ENCODE results near the gene HMHB1.

DNA sequence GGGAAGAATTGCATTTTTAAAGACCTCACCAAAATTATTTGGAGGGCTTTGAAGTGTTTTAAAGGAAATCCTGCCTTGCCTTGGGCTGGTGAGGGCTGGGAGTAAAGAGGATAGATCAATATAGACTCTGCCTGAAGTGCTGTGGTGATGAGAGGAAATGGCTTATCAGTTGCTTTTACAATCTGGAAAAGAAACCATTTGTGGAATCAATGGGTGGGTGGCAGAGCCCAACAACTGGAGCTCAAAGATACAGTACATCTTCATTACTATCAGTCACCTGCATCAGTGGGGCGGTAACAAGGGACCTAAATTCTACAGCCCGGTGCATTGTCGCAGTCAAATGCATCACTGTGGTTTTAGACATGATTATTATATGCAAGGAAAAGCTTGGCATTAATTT is 41.5 kb upstream of the HMHB1 start:
- TF ChIP-seq, protein P1, sequence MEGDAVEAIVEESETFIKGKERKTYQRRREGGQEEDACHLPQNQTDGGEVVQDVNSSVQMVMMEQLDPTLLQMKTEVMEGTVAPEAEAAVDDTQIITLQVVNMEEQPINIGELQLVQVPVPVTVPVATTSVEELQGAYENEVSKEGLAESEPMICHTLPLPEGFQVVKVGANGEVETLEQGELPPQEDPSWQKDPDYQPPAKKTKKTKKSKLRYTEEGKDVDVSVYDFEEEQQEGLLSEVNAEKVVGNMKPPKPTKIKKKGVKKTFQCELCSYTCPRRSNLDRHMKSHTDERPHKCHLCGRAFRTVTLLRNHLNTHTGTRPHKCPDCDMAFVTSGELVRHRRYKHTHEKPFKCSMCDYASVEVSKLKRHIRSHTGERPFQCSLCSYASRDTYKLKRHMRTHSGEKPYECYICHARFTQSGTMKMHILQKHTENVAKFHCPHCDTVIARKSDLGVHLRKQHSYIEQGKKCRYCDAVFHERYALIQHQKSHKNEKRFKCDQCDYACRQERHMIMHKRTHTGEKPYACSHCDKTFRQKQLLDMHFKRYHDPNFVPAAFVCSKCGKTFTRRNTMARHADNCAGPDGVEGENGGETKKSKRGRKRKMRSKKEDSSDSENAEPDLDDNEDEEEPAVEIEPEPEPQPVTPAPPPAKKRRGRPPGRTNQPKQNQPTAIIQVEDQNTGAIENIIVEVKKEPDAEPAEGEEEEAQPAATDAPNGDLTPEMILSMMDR (IDR thresholded peaks at IDR 0.05; ENCODE audit: poor library complexity, severe bottlenecking), result no peak
- TF ChIP-seq EZH2 (IDR thresholded peaks at IDR 0.05; ENCODE audit: borderline replicate concordance, insufficient read depth, low read length, poor library complexity, severe bottlenecking), result no peak
- TF ChIP-seq TAF1 (IDR thresholded peaks at IDR 0.05; ENCODE audit: low read depth), result no peak
- no peak for TF ChIP-seq POLR2AphosphoS5 (IDR thresholded peaks at IDR 0.05)
- no peak for TF ChIP-seq REST (IDR thresholded peaks at IDR 0.05; ENCODE audit: borderline replicate concordance)
- TF ChIP-seq SMC3 (conservative IDR thresholded peaks at IDR 0.05; ENCODE audit: poor library complexity), result no peak
- TF ChIP-seq EP300 (conservative IDR thresholded peaks at IDR 0.05; ENCODE audit: poor library complexity, severe bottlenecking), result no peak
